HT-29 (cell line): ENCODE measurements around the gene ADAMTS13. TPM values are rescaled to one million over a fixed set of nuclear protein-coding genes. Genes with fewer than 3 reads are reported as not detected.

Experiments
- DNase-seq: peaks from one replicate; pipeline ENCODE4 v3.0.0-alpha.2; 2015; ENCODE audit warnings: low spot score
- total RNA-seq: library from RNA; depleted of rRNA; stranded (reverse); fragments of >200 nt; shearing (Covaris generic); gene quantifications from 2 replicates; pipeline ENCODE4 v1.2.3, GENCODE V29; 2014

The ADAMTS13 gene
- total RNA-seq, 1 experiment from 2014 or later: 1.0 TPM

- DNase-seq: no peak
These were observed 32.2 kb downstream of the ADAMTS13 start for GRCh38 chr9:133454325-133454724.

DNA sequence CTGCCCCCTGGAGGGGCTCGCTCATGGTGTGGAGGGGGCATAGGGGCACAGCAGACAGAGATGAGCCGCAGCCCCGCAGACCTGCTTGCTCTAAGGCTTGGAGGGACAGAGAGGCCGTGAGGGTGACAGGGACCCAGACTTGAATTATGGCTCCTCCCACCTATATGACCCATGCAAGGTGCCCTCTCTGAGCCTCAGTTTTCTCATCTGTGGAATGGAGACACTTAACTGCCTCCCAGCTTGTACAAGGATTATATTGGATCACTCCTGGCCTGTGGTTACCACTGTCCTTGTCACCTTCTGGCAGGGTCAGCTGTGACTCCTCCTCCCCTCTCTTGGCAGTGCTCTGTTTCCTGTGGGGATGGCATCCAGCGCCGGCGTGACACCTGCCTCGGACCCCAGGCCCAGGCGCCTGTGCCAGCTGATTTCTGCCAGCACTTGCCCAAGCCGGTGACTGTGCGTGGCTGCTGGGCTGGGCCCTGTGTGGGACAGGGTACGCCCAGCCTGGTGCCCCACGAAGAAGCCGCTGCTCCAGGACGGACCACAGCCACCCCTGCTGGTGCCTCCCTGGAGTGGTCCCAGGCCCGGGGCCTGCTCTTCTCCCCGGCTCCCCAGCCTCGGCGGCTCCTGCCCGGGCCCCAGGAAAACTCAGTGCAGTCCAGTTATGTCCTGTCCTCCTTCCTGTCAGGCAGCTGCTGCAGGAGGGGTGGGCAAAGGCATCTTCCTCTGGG, 32.9 kb downstream of the ADAMTS13 start:
- no peak for DNase-seq

GRCh38 chr9:133455936-133456335, 33.8 kb downstream of the ADAMTS13 start:
- no peak for DNase-seq

- peak; percentile 48 for DNase-seq
These were observed 34.2 kb downstream of the ADAMTS13 start for GRCh38 chr9:133456409-133456808.

DNA sequence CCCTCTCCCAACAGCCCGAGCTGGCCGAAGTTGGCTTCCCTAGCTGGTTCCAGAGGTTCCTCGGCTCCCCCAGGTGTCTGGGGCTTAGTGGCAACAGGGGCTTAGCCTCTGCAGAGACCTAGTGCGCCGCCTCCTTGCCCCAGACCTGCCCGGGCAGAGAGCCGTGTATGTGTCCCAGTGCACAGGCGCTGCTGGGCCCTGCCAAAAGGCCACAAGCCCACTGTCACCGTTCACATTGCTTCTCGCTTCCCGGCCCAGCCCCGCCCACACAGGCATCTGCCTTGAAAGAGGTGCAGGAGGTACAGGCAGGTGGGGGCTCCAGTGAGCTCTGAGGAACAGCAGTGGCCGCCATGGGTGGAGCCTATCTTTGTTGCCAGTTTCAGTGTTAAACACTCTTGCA, 35.1 kb downstream of the ADAMTS13 start:
- no peak for DNase-seq

GRCh38 chr9:133457748-133458147, 35.6 kb downstream of the ADAMTS13 start:
- no peak for DNase-seq

- no peak for DNase-seq
These were observed 36.6 kb downstream of the ADAMTS13 start for GRCh38 chr9:133458643-133459312.

DNA sequence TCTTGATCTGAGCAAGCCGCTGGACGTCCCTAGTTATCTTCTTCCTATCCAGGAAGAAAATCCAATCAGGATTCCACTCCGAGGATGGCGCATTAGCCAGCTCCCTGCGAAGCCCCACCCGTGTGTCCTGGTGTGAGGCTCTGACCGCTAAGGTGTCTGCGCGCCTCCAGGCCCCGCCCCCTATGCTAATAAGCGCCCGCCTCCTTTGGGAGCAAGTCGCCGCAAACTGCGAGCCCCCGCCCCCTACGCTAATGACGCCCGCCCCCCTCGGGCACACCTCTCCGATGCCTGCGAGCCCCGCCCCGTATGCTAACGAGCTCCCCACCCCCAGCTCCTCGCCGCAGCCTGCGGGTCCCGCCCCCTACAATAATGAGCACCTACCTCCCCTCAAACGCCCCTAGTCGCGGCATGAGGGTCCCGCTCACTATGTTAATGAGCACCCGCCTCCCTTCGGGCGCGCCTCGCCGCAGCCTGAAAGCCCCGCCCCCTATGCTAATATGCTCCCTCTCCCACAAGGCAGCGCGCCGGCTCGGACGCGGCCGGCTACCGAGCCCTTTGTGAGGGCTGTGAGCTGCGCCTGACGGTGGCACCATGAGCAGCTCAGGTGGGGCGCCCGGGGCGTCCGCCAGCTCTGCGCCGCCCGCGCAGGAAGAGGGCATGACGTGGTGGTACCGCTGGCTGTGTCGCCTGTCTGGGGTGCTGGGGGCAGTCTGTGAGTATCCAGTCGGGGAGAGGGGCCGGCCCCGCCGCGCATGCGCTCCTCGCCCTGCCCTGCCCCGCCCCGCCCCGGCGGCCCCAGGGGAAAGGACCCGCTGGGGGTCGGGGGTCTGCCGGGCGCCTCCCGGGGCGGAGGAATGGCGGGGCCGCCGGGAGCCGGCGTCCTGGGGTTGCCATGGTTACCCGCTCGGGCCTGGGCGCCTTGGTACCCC, 37.6 kb downstream of the ADAMTS13 start, which contains the start of gene CACFD1:
TSS of gene CACFD1 (plus strand) at position 503 of the 929 bp plus-strand sequence. CDS start at position 592, 89 bp downstream.
- peak; percentile 96 for DNase-seq

GRCh38 chr9:133460405-133461175, 38.4 kb downstream of the ADAMTS13 start:
- peak; percentile 86 for DNase-seq

- no peak for DNase-seq
These were observed 39.8 kb downstream of the ADAMTS13 start for GRCh38 chr9:133461975-133462374.

DNA sequence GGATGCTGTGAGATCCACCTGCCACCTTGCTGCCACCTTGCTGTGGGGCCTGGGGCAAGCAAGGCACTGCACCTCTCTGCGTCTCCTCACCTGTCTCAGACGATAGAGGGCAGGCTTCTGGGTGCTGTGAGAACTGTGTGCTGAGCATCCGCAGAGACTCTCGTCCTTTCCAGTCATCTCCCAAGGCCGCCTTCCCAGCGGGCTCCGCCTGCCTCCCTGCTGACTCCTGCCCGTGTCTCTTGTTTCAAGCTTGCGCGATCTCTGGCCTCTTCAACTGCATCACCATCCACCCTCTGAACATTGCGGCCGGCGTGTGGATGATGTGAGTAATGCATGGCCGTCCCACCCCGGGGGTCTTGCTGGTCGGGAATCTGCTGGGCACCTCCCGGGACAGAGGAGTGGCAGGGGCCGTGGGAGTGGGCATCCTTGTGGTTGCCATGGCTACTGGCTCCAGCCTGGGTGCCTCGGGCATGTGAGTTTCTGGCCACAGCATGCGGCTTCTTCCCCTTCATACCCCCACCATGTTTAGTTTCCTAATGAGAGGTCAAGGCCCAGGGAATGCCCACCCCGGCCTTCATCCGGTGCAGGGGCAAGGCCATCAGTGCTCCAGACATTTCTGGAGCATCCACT, 41.2 kb downstream of the ADAMTS13 start:
- peak; percentile 57 for DNase-seq

DNA sequence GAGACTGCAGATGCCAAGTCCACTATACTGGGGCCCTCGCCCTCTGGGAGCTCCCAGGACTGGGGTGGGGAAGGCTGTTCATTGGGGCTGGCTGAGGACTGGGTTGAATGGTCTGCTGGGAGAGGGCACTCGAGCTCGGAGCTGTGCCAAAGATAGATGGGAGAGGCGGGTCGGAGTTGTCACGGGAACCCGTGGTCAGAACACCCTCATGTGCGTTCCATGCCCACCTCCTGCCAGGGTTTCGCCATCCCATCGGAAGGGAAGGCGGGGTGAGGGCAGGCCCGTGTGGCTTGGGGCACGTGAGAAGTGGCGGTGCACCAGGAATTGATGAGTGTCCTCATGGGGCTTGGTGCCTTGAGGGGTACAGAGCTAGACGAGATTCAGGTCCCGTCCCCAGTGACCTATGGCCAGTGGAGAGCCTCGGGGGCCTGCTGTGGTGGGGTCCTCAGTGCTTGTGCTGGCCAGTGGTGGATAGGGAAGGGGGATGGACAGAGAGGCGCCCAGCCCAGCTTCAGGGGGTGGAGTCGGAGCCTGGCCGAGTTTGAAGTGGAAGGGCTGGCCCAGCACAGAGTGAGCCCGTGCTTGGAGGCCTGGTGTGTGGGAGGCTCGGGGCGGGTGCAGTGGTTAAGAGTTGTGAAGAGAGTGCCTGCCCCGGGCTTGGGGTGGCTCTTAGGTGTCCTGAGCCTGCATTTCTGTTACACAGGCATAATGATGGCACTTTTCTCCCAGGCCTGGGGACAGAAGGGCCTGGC, 41.9 kb downstream of the ADAMTS13 start:
- no peak for DNase-seq

DNA sequence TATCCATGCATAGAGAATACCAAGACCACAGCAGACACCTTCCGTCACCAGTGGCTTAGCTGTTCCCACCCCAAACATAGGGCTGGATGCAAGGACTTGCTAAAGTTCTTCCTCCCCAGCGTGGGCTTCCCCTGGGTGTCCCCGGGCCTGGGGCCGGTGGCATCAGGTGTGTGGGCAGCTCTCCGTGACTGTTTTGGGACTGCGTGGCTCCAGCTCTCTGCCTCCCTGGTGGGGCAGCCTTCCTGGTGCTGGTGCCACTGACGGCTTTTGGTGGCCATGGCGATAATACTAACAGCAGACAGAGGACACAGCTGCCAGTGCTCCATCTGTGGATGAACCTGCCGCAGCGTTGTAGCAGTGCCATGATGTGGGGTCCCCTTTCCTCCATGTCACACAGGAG, 42.5 kb downstream of the ADAMTS13 start:
- no peak for DNase-seq

DNA sequence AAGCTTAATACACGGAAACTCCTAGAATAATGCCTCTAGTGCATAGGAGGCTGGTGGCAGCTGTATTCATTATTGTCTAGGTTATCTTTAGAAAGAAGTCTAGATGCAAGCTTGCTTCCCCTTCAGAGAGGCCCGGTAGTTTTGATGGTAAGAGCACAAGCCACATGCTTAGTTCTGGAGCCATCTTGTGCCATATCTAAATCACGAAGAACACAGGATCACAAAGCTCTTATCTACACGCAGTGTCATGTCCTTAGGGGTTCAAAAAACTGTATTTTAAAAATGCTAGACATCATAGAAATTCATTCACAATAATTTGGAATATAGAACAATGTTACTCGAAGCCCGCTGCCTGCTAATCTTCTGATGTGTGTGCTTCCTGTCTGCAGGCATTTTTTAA, 43.8 kb downstream of the ADAMTS13 start:
- no peak for DNase-seq

DNA sequence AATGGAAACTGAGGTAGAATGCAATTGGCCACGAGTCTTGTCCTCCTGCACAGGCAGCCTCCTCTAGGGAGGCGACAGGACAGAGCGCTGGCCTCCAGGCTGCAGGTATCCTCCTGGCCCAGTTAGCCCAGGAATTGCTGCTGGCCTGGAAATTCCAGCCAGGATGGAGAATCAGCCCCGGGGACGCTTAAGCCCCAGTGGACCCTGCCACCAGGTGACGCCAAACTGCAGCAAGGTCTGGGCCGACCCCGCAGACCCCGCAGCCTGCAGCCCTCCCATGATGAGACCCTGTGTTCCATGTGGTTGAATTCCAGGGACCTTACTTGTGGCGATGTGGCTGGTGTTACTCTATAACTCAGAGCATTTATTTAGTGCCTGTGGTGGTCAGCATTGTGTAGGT, 44.9 kb downstream of the ADAMTS13 start:
- no peak for DNase-seq

DNA sequence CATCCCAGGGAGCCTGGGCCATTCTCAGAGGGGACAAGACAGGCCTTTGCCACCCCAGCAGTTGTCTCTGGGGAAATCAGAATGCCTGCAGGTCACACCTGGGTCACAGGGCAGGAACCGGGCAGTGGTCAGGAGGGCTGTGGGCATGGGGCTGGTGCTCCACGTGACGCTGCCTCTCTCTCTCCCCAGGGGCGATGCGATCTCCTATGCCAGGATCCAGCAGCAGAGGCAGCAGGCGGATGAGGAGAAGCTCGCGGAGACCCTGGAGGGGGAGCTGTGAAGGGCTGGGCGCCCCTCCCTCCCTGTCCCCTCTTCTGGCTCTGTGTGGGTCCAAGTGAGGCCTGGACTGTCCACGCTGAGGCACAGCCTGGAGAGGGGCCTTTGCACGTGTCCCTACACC, 46.2 kb downstream of the ADAMTS13 start:
- DNase-seq: no peak

- no peak for DNase-seq
These were observed 46.7 kb downstream of the ADAMTS13 start for GRCh38 chr9:133468777-133469421.

DNA sequence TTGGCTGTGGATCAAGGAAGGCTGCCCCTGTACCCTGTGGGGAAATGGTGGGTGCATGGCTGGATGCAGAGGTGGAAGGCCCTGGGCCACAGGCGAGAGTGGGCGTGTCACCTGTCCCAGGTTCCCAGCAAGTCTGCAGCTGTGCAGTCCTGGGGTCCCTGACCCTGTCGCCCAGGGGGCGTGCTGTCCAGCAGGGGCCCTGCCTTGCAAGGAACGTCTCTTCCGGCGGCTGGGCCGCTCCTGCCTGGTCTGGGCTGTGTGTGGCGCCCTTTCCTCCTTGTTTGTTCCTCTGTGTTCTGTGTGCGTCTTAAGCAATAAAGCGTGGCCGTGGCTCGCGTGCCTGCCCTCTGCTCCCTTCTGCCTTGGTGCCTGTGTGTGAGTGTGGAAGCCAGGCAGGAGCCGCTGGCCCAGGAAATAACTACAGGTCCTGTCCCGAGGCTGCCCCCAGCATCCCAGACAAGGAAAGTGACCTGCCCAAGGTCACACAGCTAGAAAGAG, 48.3 kb downstream of the ADAMTS13 start:
- no peak for DNase-seq

DNA sequence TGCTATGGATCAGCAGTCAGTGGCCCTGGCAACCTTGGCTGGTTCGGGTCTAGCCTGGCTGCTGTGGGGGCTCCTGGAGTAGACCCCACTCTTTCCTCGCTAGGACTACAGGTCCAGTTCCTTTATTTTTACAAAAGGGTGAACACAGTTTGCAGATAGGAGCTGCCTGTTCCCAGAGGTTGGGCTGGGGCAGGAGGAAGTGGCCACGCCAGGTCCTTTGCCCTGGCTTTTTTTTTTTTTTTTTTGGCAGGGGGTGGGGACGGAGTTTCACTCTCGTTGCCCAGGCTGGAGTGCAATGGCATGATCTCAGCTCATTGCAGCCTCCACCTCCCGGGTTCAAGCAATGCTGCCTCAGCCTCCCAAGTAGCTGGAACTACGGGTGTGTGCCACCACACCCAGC, 48.8 kb downstream of the ADAMTS13 start:
- DNase-seq: no peak
